ENCODE results near the gene SMPD4.
"Not testable (repeated sequence)": the region's sequence is repeated elsewhere in the genome, so short reads cannot be mapped to it uniquely, and the experiment has no call there.

The SMPD4 gene

GRCh38 chr2:130181325-130181879 is at the start of gene SMPD4:
Gene SMPD4, minus strand, starts transcription at chr2:130181602. Its CDS starts 5,010 bp downstream, at chr2:130176592.
- Histone ChIP-seq H3K4me3 (ENCODE audit: low read length) (peak within 1 kb of the TSS; percentile 70), H3K9ac (ENCODE audit: low read length) (peak within 1 kb of the TSS; percentile 94), H3K27me3 (ENCODE audit: control insufficient read depth, insufficient read depth, low read length) (no peaks in the 10 kb centered on the region), H3K36me3 (ENCODE audit: control insufficient read depth, low read depth, low read length) (no peaks in the 10 kb centered on the region), H3K4me1 (ENCODE audit: control insufficient read depth, low read depth, low read length) (no peaks in the 10 kb centered on the region), H3K27ac (ENCODE audit: low read length) (peak within 1 kb of the TSS; percentile 93), H3K9me3 (ENCODE audit: control insufficient read depth, low read depth, low read length) (no peaks in the 10 kb centered on the region)

GRCh38 chr2:130230907-130231306 is 49.5 kb upstream of the SMPD4 start:
- H3K27ac ChIP-seq (ENCODE audit: low read length); H3K9me3 ChIP-seq (ENCODE audit: control insufficient read depth, low read depth, low read length); H3K4me3 ChIP-seq (ENCODE audit: low read length); H3K9ac ChIP-seq (ENCODE audit: low read length); H3K36me3 ChIP-seq (ENCODE audit: control insufficient read depth, low read depth, low read length); H3K4me1 ChIP-seq (ENCODE audit: control insufficient read depth, low read depth, low read length); H3K27me3 ChIP-seq (ENCODE audit: control insufficient read depth, insufficient read depth, low read length): not testable (repeated sequence)

GRCh38 chr2:130230376-130230775 is 49.0 kb upstream of the SMPD4 start:
- H3K36me3 ChIP-seq (ENCODE audit: control insufficient read depth, low read depth, low read length); H3K27me3 ChIP-seq (ENCODE audit: control insufficient read depth, insufficient read depth, low read length); H3K4me1 ChIP-seq (ENCODE audit: control insufficient read depth, low read depth, low read length): not testable (repeated sequence)

GRCh38 chr2:130229161-130229510 is 47.7 kb upstream of the SMPD4 start:
- H3K9me3 ChIP-seq (ENCODE audit: control insufficient read depth, low read depth, low read length); H3K36me3 ChIP-seq (ENCODE audit: control insufficient read depth, low read depth, low read length); H3K4me3 ChIP-seq (ENCODE audit: low read length); H3K4me1 ChIP-seq (ENCODE audit: control insufficient read depth, low read depth, low read length); H3K9ac ChIP-seq (ENCODE audit: low read length); H3K27me3 ChIP-seq (ENCODE audit: control insufficient read depth, insufficient read depth, low read length); H3K27ac ChIP-seq (ENCODE audit: low read length): not testable (repeated sequence)

More at GRCh38 chr2:130230376-130230775, 49.0 kb upstream of the SMPD4 start:
- H3K9me3 ChIP-seq (ENCODE audit: control insufficient read depth, low read depth, low read length); H3K27ac ChIP-seq (ENCODE audit: low read length); H3K4me3 ChIP-seq (ENCODE audit: low read length); H3K9ac ChIP-seq (ENCODE audit: low read length): not testable (repeated sequence)

- H3K4me3 ChIP-seq (ENCODE audit: low read length); H3K4me1 ChIP-seq (ENCODE audit: control insufficient read depth, low read depth, low read length): not testable (repeated sequence)
These were observed 47.2 kb upstream of the SMPD4 start for GRCh38 chr2:130228467-130229160.

GRCh38 chr2:130228005-130228404 is 46.6 kb upstream of the SMPD4 start:
- not testable (repeated sequence) for H3K9me3 ChIP-seq (ENCODE audit: control insufficient read depth, low read depth, low read length); H3K36me3 ChIP-seq (ENCODE audit: control insufficient read depth, low read depth, low read length); H3K4me1 ChIP-seq (ENCODE audit: control insufficient read depth, low read depth, low read length); H3K27ac ChIP-seq (ENCODE audit: low read length); H3K27me3 ChIP-seq (ENCODE audit: control insufficient read depth, insufficient read depth, low read length); H3K9ac ChIP-seq (ENCODE audit: low read length); H3K4me3 ChIP-seq (ENCODE audit: low read length)

More at GRCh38 chr2:130228467-130229160, 47.2 kb upstream of the SMPD4 start:
- H3K9ac ChIP-seq (ENCODE audit: low read length); H3K27me3 ChIP-seq (ENCODE audit: control insufficient read depth, insufficient read depth, low read length); H3K36me3 ChIP-seq (ENCODE audit: control insufficient read depth, low read depth, low read length); H3K27ac ChIP-seq (ENCODE audit: low read length); H3K9me3 ChIP-seq (ENCODE audit: control insufficient read depth, low read depth, low read length): not testable (repeated sequence)

GRCh38 chr2:130222523-130222922 is 41.1 kb upstream of the SMPD4 start:
- not testable (repeated sequence) for H3K27ac ChIP-seq (ENCODE audit: low read length); H3K9me3 ChIP-seq (ENCODE audit: control insufficient read depth, low read depth, low read length); H3K36me3 ChIP-seq (ENCODE audit: control insufficient read depth, low read depth, low read length); H3K27me3 ChIP-seq (ENCODE audit: control insufficient read depth, insufficient read depth, low read length); H3K4me1 ChIP-seq (ENCODE audit: control insufficient read depth, low read depth, low read length); H3K9ac ChIP-seq (ENCODE audit: low read length); H3K4me3 ChIP-seq (ENCODE audit: low read length)

GRCh38 chr2:130220505-130220904 is 39.1 kb upstream of the SMPD4 start:
- not testable (repeated sequence) for H3K36me3 ChIP-seq (ENCODE audit: control insufficient read depth, low read depth, low read length); H3K4me3 ChIP-seq (ENCODE audit: low read length); H3K4me1 ChIP-seq (ENCODE audit: control insufficient read depth, low read depth, low read length); H3K9ac ChIP-seq (ENCODE audit: low read length); H3K27me3 ChIP-seq (ENCODE audit: control insufficient read depth, insufficient read depth, low read length); H3K9me3 ChIP-seq (ENCODE audit: control insufficient read depth, low read depth, low read length); H3K27ac ChIP-seq (ENCODE audit: low read length)

- H3K36me3 ChIP-seq (ENCODE audit: control insufficient read depth, low read depth, low read length); H3K27ac ChIP-seq (ENCODE audit: low read length); H3K27me3 ChIP-seq (ENCODE audit: control insufficient read depth, insufficient read depth, low read length); H3K9me3 ChIP-seq (ENCODE audit: control insufficient read depth, low read depth, low read length); H3K4me3 ChIP-seq (ENCODE audit: low read length); H3K4me1 ChIP-seq (ENCODE audit: control insufficient read depth, low read depth, low read length); H3K9ac ChIP-seq (ENCODE audit: low read length): not testable (repeated sequence)
These were observed 37.7 kb upstream of the SMPD4 start for GRCh38 chr2:130219147-130219546.

- not testable (repeated sequence) for H3K4me1 ChIP-seq (ENCODE audit: control insufficient read depth, low read depth, low read length); H3K9me3 ChIP-seq (ENCODE audit: control insufficient read depth, low read depth, low read length); H3K27me3 ChIP-seq (ENCODE audit: control insufficient read depth, insufficient read depth, low read length); H3K9ac ChIP-seq (ENCODE audit: low read length); H3K27ac ChIP-seq (ENCODE audit: low read length); H3K36me3 ChIP-seq (ENCODE audit: control insufficient read depth, low read depth, low read length); H3K4me3 ChIP-seq (ENCODE audit: low read length)
These were observed 25.6 kb upstream of the SMPD4 start for GRCh38 chr2:130207051-130207450.

GRCh38 chr2:130203150-130203549 is 21.7 kb upstream of the SMPD4 start:
- not testable (repeated sequence) for H3K4me1 ChIP-seq (ENCODE audit: control insufficient read depth, low read depth, low read length); H3K9ac ChIP-seq (ENCODE audit: low read length); H3K36me3 ChIP-seq (ENCODE audit: control insufficient read depth, low read depth, low read length); H3K27ac ChIP-seq (ENCODE audit: low read length); H3K4me3 ChIP-seq (ENCODE audit: low read length); H3K27me3 ChIP-seq (ENCODE audit: control insufficient read depth, insufficient read depth, low read length); H3K9me3 ChIP-seq (ENCODE audit: control insufficient read depth, low read depth, low read length)

GRCh38 chr2:130202518-130202917 is 21.1 kb upstream of the SMPD4 start:
- H3K36me3 ChIP-seq (ENCODE audit: control insufficient read depth, low read depth, low read length); H3K9me3 ChIP-seq (ENCODE audit: control insufficient read depth, low read depth, low read length); H3K27ac ChIP-seq (ENCODE audit: low read length); H3K4me1 ChIP-seq (ENCODE audit: control insufficient read depth, low read depth, low read length); H3K4me3 ChIP-seq (ENCODE audit: low read length); H3K9ac ChIP-seq (ENCODE audit: low read length); H3K27me3 ChIP-seq (ENCODE audit: control insufficient read depth, insufficient read depth, low read length): not testable (repeated sequence)

All from iPS-18a (cell line).